ENCODE results near the gene TNFRSF14. TPM values are rescaled to one million over a fixed set of nuclear protein-coding genes. Genes with fewer than 3 reads are reported as not detected.
A peak's percentile ranks its signal among the peaks of the same experiment; 100 is the strongest.

The TNFRSF14 gene
- total and polyA plus RNA-seq, 2 donors (not counting 1 experiment from before 2014, with no cell fraction given) = 239 to 427 TPM

GRCh38 chr1:2556678-2557481 lies 709 bp downstream of the TNFRSF14 start:
- peaks cover 51% of the 10 kb centered on the region for H3K4me1 Mint-ChIP-seq
- 5% methylated on average over 24 of the region's 24 CpGs for WGBS (ENCODE audit: insufficient coverage)
- peak overlapping the region; percentile 87 to 99 for H3K27ac ChIP-seq (ENCODE audit: low read length in 2 of 2)
- peaks cover 31 to 41% of the 10 kb centered on the region in 2 donors for H3K4me1 ChIP-seq (ENCODE audit: control insufficient read depth in 2 of 2, insufficient read depth in 2 of 2, low read length in 2 of 2)
- CTCF ChIA-PET = interaction anchor here (0.7 to 3.9 kb wide), 12 partner anchors 9 to 362 kb away, joined by 3 to 47 read pairs (median 6); partner anchors contain the start of genes FAAP20, PANK4 and PRXL2B
- H3K4me3 ChIP-seq (ENCODE audit: control extremely low read depth in 1 of 5, extremely low read depth in 1 of 5, insufficient read depth in 1 of 5, low read depth in 2 of 5, low read length in 4 of 5) = peak overlapping the region; percentile 82 to 91 (median 85)
- H3K79me2 ChIP-seq (ENCODE audit: control insufficient read depth, insufficient read depth, low read length) = peaks cover 31% of the 10 kb centered on the region
- POLR2A ChIA-PET = interaction anchor here (0.6 to 3.0 kb wide), 10 partner anchors 8 to 141 kb away, joined by 3 to 77 read pairs (median 6); partner anchors contain the start of genes PANK4 and PRXL2B
- no peak for DNase-seq
- peaks cover 0 to 40% of the 10 kb centered on the region in 2 experiments for H3K36me3 ChIP-seq (replicated peaks in 1 of 2; ENCODE audit: control extremely low read depth in 1 of 2, control insufficient read depth in 1 of 2, extremely low read depth in 1 of 2, insufficient read depth in 2 of 2, low read length in 1 of 2)
- H4K20me1 ChIP-seq (ENCODE audit: control insufficient read depth, insufficient read depth, low read length, poor library complexity, severe bottlenecking) = peaks cover 19% of the 10 kb centered on the region
- H3K27me3 ChIP-seq (replicated peaks in 1 of 4; ENCODE audit: control extremely low read depth in 1 of 4, control insufficient read depth in 3 of 4, insufficient read depth in 4 of 4, low read length in 3 of 4) = no peaks in the 10 kb centered on the region
- H2AFZ ChIP-seq (ENCODE audit: insufficient read depth, low read depth, low read length, poor library complexity, severe bottlenecking) = peak overlapping the region; percentile 74
- H3K27ac Mint-ChIP-seq = peak overlapping the region; percentile 97
- H3K27me3 Mint-ChIP-seq = no peaks in the 10 kb centered on the region
- intact Hi-C loops (cut with micrococcal nuclease) = loop anchor here (1.0 kb wide), 3 partner anchors 9 to 86 kb away; no protein-coding TSS in a partner anchor
- ATAC-seq (ENCODE audit: low read depth) = peak; percentile 2
- peak overlapping the region; percentile 100 for H3K4me2 ChIP-seq (replicated peaks; ENCODE audit: low read depth, low read length, poor library complexity, severe bottlenecking)
- peak overlapping the region; percentile 95 for H3K4me3 Mint-ChIP-seq
- TF ChIP-seq EZH2 (IDR thresholded peaks at IDR 0.05; ENCODE audit: borderline replicate concordance, insufficient read depth, low read depth, low read length, poor library complexity, severe bottlenecking) (no peak), CTCF (IDR thresholded peaks at IDR 0.05) (no peak)
- peak overlapping the region; percentile 90 for H3K9ac ChIP-seq (ENCODE audit: low read length)
- H3K9me3 Mint-ChIP-seq (ENCODE audit: insufficient read depth) = no peaks in the 10 kb centered on the region
- H3K9me3 ChIP-seq (ENCODE audit: control extremely low read depth in 1 of 3, control insufficient read depth in 2 of 3, insufficient read depth in 1 of 3, low read length in 2 of 3) = peaks cover 0 to 3% (median 0%) of the 10 kb centered on the region in 3 donors

Data from B cell (primary cell).